T-helper 2 cell (primary cell): Measurements from ENCODE around the gene GDPGP1.
A peak's percentile ranks its signal among the peaks of the same experiment; 100 is the strongest.
"Not testable (repeated sequence)": the region's sequence is repeated elsewhere in the genome, so short reads cannot be mapped to it uniquely, and the experiment has no call there.

Source experiments
- DNase-seq, 5 experiments: peaks; one replicate each; pipeline versions ENCODE4 v3.0.0 to v3.0.0-alpha.2; 2012 to 2022
- total RNA-seq, 2 donors: gene quantifications; one replicate each; lab custom pipeline; 2026; lab: John Stamatoyannopoulos, UW

The GDPGP1 gene, protein sequence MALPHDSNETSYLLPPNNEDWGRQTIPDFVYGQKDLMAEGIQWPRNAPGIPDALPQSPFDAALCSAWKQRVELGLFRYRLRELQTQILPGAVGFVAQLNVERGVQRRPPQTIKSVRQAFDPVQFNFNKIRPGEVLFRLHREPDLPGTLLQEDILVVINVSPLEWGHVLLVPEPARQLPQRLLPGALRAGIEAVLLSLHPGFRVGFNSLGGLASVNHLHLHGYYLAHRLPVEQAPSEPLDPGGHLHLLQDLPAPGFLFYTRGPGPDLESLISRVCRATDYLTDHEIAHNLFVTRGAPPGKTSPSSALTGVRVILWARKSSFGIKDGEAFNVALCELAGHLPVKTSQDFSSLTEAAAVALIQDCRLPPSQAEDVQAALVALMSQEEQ
- total RNA-seq = 0.94 to 1.5 reads per million in 2 donors

- no peak for DNase-seq
These were observed at the start of gene GDPGP1 for GRCh38 chr15:90234096-90234988. TSS of gene GDPGP1 (plus strand) at chr15:90234209. CDS start at chr15:90240909, 6,700 bp downstream.

DNA sequence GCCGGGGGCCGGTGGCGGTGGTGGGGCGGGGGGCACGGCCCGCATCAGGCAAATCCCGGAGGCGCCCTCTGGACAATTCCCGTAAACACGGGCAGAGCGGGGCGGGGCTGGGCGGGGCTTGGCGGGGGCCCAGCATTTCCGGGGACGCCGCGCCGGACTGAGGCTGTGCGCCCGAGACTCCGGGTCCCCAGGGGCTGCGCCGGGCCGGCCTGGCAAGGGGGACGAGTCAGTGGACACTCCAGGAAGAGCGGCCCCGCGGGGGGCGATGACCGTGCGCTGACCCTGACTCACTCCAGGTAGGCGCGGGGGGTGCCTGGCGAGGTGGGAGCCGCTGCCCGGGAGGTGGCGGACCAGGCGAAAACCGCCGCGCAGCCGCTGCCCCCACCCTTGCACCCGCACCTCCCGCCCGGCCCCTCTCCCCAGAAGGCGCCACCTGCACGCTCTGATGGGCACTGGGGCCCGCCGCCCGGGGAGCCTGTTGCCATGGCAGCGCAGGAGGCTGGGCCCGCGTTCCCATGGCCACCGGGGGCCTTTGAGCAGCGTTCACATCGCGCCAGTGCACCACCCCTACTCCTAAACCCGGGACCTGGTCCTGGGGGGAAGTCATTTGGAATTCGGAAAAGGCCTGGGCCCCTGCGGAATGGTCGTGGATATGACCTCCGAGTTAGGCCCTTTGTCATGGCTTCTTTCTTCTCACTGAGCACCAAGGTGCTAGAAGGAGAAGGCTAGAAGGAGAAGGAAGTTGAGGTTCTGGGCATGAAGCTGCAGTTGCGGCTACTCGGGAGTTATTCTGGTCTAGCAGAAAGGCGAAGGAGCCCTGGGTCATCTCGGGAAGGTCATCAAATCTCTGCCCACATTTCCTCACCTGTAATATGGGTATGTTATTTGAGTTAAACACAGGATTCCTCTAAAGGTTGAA is 49.0 kb upstream of the GDPGP1 start:
- DNase-seq = peak; percentile 27 to 67 (median 46)

DNA sequence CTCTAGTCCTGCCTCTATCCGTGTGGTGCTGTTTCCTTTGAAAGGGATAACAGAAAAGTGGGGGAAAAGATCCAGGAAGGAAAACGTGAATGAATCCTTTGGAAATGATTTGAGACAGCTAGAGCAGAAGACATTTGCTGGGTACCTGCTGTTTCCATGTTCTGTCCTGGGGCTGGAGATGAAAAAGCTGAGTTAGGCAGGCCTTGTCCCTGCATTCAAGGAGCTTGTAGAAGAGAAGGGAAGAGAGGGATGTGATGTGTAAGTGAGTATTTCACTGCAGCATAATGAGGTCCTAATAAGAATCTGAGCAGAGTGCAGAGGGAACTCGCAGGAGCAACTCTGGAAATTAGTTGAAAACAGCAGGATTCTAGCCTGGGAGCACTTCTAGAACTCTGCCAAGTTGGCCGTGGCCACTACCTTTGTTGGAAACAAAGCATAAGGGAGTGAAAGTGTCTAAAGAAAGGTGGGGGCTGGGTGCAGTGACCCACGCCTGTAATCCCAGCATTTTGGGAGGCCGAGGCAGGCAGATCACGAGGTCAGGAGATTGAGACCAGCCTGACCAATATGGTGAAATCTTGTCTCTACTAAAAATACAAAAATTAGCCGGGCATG is 46.6 kb upstream of the GDPGP1 start:
- DNase-seq = no peak

DNA sequence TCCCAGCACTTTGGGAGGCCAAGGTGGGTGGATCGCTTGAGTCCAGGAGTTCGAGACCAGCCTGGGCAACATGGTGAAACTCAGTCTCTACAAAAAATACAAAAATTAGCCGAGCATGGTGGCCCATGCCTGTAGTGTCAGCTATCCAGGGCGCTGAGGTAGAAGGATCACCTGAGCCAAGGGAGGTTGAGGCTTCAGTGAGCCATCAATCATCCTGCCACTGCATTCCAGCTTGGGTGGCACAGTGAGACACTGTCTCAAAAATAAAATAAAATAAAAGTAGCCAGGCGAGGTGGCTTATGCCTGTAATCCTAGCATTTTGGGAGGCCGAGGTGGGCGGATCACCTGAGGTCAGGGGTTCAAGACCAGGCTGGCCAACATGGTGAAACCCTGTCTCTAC is 45.9 kb upstream of the GDPGP1 start:
- not testable (repeated sequence) for DNase-seq

GRCh38 chr15:90188914-90189748 is 44.9 kb upstream of the GDPGP1 start:
- DNase-seq = no peak

GRCh38 chr15:90189781-90190467 is 44.1 kb upstream of the GDPGP1 start:
- no peak for DNase-seq

DNA sequence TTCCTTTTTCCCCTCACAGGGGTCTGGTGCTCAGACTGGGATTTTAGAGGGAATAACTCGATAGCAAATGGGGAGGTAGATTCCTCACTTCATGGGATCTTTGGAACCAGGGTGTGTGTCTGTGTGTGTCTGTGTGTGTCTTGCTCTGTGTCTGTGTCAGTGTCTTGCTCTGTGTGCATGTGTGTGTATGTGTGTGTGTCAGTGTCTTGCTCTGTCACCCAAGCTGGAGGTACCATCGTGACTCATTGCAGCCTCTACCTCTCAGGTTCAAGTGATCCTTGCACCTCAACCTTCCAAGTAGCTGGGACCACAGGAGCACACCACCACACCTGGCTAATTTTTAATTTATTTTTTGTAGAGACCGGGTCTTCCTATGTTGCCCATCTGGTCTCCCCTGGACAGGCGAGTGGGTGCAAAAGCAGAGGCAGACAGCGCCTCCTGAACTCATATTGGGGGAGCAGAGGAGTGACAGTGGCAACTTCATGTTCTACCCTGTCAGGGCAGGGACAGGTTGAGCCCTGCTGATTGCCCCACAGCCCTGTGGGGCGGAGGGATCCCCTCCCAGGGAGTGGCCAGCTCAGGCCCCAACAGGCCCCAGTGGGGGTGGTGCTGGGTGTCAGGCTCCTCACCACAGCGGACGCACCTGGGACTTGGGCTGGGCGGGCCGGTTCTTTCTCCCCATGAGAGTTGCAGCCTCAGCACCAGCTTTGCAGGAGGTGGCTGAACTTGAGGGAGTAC is 43.2 kb upstream of the GDPGP1 start:
- DNase-seq = no peak

DNA sequence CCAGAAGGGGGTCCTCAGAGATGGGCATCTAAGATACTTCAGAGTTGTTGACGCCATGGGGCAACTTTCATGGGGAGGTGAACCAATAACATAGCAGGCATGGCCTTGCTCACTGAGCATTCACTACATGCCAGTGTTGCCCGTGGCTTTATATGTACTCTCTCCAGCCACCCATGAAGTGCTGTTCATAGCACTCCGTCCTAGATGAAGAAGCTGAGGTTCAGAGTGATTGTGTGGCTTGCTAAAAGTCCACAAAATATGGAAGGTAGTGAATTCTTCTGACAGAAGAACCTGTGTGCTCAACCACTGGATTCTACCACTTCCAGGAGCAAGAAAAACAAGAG is 42.7 kb upstream of the GDPGP1 start:
- no peak for DNase-seq

DNA sequence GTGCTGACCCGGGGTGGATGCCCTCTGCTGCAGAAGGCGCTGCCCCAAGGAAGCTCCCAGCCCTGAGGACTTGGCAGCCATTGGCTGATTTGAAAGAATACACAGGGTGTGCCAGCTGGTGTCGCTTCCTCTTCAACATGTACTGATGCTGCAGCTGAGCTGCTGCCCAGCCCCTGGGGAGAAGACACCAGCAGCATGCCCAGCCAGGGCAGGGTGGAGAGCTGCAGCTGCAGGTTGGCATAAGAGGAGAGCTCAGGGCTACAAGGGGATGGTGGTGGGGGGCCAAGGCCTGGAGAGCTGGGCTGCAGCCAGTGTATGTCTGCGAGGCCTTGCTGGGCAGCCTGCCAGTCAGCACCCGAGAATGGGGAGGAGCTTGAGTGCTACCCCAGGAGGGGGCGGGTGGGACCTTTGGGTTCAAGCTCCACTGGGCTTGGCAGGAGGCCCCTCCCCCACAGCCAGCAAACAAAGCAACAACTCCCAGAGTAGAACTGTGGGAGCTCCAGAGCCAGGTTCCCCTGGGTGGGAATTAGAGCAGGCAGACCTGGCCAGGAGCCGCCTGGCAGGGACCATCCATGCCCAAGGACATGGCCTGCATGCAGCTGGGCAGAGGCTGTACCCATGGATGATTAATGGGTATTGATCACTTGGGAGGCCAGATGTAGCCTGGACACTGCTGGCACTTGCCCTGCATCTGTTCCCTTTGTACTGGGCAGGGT is 42.1 kb upstream of the GDPGP1 start:
- DNase-seq = peak in 2 of 5 experiments; percentile 9 to 79

- DNase-seq = no peak
These were observed 40.8 kb upstream of the GDPGP1 start for GRCh38 chr15:90192961-90193786.

DNA sequence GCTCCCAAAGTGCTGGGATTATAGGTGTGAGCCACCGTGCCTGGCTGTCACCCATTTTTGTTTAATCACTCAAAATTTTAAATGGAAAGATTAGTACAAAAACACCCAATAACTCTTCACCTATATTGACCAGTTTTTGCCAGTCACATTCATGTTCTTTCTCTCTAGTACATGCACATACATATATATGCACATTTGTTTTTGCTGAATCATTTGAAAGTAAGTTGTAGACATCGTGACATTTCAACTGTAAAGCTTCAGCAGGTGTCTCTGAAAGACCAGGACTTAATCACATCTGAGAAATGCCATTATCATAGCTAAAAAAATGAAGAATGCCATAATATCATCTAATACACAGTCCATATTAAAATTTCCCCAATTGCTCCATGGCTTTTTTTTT is 39.4 kb upstream of the GDPGP1 start:
- DNase-seq = no peak

DNA sequence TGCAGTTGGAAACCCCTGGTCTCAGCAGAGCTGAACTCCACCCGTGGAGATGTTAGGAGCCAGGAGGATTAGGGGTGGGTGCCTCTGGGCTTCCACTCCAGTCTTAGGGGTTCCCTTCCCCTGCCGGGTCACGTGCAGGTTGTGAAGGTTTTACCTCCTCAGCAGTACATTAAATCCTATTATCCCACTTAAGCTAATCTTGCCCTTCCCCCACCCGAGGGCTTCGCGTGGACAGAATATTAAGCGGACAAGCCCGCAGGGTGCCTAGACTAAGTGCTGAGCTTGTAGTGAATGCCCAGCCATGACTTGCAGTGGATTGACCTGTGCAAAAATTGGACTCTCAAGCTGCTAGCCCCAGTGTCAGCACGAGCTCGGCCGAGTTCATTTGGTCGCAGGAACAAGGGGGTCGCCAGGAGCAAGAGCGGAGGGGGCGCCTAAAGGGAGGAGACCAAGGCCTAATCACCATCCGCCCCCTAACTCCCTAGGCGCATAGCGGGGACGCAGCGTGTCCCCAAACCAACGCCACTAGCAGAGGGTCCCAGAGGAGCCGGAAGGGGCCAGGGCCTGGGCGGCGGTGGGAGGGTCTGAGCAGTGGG is 33.4 kb upstream of the GDPGP1 start:
- DNase-seq = no peak

GRCh38 chr15:90201130-90201943 is 32.7 kb upstream of the GDPGP1 start, which contains the start of gene SEMA4B:
TSS of gene SEMA4B (plus strand) at chr15:90201330. CDS start at chr15:90201579, 249 bp downstream.
- peak; percentile 54 to 84 (median 66) for DNase-seq

DNA sequence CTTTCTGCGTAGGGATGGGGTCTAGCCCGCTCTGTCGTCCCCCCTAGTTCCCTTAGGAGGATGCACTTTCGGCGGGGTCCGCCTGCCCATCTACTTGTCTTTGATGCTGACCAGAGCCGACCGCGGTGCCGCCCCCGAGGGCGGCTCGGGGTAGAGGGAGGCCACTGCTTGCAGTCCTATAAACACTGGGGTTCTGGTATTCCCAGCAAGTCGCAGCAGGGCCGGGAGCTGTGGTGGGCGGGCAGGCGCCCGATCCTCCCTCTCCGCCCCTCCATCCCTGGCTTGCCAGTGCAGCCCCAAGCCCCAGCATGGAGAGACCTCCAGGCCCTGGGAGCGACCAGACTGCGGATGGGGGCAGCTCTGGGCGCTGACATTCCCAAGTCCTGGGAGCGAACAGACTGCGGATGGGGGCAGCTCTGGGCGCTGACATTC is 32.0 kb upstream of the GDPGP1 start:
- DNase-seq = no peak

DNA sequence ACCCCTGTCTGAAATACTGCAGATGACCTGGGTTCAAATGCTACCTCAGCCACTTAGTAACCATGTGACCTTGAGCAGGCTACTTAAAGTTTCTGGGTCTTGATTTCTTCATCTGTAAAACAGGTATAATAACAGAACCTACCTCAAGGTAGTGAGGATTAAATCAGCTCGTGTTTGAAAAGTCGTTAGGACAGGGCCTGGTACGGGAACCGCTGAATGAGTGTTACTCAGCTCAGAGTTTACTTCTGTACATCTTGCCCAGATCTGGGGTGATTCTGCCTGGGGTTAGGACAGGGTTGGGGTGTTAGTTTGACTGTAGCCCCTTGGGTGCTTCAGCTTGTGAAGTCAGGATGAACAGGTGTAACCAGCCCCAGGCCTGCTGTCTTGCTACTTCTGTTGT is 31.1 kb upstream of the GDPGP1 start:
- DNase-seq = no peak

DNA sequence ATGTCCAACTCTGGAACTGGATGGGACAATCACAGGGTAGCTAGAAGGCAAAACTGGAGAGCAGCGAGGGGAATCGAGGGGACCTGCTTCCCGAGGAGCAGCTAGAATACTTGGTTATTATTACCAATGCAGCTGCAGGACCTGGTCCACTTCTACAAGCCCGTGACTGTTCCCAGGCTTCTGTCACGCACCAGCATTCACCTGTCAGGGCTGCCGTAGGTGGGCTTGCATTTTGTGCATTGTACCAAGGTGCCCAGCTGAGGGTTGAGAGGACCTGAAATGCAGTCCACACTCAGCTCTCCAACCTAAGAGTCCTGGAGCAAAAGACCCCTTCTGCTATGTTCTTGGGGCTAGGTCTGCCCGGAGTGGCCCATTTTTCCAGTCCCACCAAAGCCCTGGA is 30.5 kb upstream of the GDPGP1 start:
- no peak for DNase-seq

- DNase-seq = no peak
These were observed 30.1 kb upstream of the GDPGP1 start for GRCh38 chr15:90203922-90204321.
